GM12865 (cell line): ENCODE data around the gene LRRC7.

Experiments used
- DNase-seq: peaks from one replicate; pipeline ENCODE4 v3.0.0; 2010; ENCODE audit warnings: low read depth
- H3K4me3 ChIP-seq: 2 replicates; pipeline ENCODE4 v1.5.1; 2011; ENCODE audit warnings: mild to moderate bottlenecking, low read depth, low read length, control low read depth
- CTCF ChIP-seq: IDR thresholded peaks from 2 replicates; pipeline ENCODE4 v1.5.1; 2011; ENCODE audit warnings: low read length, control low read depth, low read depth, inconsistent platforms; ENCODE audit not compliant: insufficient read depth; ENCODE audit errors: missing control alignments

Gene LRRC7

GRCh38 chr1:69568421-69569174, 876 bp downstream of the LRRC7 start:
- no peak for DNase-seq
- H3K4me3 ChIP-seq = no peak overlapping the region
- no peak for TF ChIP-seq CTCF

- TF ChIP-seq CTCF = no peak
- H3K4me3 ChIP-seq = no peak overlapping the region
- DNase-seq = no peak
Observed at GRCh38 chr1:69569175-69569541, 1.4 kb downstream of the LRRC7 start.

- H3K4me3 ChIP-seq = no peak overlapping the region
- no peak for DNase-seq
- no peak for TF ChIP-seq CTCF
Observed at GRCh38 chr1:69569576-69570328, 2.0 kb downstream of the LRRC7 start.

- DNase-seq = no peak
- no peak for TF ChIP-seq CTCF
- no peak overlapping the region for H3K4me3 ChIP-seq
Observed at GRCh38 chr1:69570356-69570755, 2.6 kb downstream of the LRRC7 start.

GRCh38 chr1:69572921-69573320, 5.2 kb downstream of the LRRC7 start:
- no peak overlapping the region for H3K4me3 ChIP-seq
- DNase-seq = no peak
- no peak for TF ChIP-seq CTCF

GRCh38 chr1:69573911-69574310, 6.2 kb downstream of the LRRC7 start:
- no peak for DNase-seq
- TF ChIP-seq CTCF = no peak
- H3K4me3 ChIP-seq = no peak overlapping the region
